Ectodermal cell (in vitro differentiated cells): Measurements from ENCODE around the gene STAT5B.

Experiments used
- H3K27ac ChIP-seq: 2 replicates; pipeline ENCODE4 v1.7.0; 2013; ENCODE audit warnings: mild to moderate bottlenecking, low read depth, low read length; ENCODE audit not compliant: insufficient read depth, poor library complexity, severe bottlenecking
- H3K27me3 ChIP-seq: 2 replicates; pipeline ENCODE4 v1.7.0; 2013; ENCODE audit warnings: mild to moderate bottlenecking, low read length; ENCODE audit not compliant: insufficient read depth, control insufficient read depth, poor library complexity, severe bottlenecking
- H3K36me3 ChIP-seq: one replicate; pipeline ENCODE4 v1.7.0; 2013; ENCODE audit warnings: low read length; ENCODE audit not compliant: control insufficient read depth, insufficient read depth
- H3K4me1 ChIP-seq: one replicate; pipeline ENCODE4 v1.7.0; 2013; ENCODE audit warnings: low read length; ENCODE audit not compliant: control insufficient read depth, insufficient read depth
- H3K4me3 ChIP-seq: 2 replicates; pipeline ENCODE4 v1.7.0; 2013; ENCODE audit warnings: low read depth, low read length, control low read depth; ENCODE audit not compliant: insufficient read depth
- H3K9me3 ChIP-seq: 2 replicates; pipeline ENCODE4 v1.7.0; 2013; ENCODE audit warnings: mild to moderate bottlenecking, low read length, moderate library complexity; ENCODE audit not compliant: control insufficient read depth
- WGBS, 2 experiments: methylation state at CpG; one replicate each; pipeline ENCODE4 v1.1.7; 2013; ENCODE audit warnings: missing lambda C conversion rate in 2 of 2; 5-methylcytosine and 5-hydroxymethylcytosine counted together

STAT5B gene

DNA sequence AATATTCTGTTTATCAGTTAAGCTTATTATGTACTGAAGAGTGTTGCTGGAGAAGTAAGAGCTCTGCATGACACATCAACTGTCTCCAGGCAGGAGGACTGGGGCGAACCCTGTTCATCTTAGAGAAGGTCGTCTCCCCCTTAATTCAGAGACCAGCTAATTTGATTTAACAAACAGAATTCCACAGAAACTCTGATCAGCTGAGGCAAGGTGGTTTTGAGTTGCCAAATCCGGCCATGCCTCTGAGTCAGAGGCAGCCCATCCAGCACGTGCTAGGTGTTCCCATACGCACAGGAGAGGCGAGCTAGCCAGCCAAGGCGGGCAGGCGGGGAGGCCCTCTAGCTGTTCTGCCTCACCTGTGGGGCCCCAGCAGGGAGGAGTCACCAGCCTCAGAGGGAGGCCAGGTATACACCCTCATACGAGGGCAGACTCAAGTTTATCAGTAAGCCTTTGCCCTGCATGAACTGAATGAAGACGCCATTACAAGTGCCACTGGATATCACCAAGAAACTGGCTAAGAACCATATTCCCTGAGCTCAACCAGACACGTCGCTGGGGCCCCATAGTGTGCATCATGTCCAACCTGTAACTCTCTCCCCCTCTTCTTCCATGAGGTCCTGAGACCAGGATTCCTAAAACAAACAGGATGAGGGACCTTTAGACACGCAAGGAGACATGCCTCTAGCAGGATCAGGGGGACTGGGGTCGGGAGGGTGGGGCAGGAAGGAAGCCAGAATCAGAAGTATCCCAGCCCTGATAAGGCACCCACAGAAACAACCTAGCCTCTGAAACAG is 37.8 kb upstream of the STAT5B start:
- 88 to 90% methylated on average over 14 of the region's 14 CpGs for WGBS, 2 experiments
- Histone ChIP-seq H3K9me3 (no peaks in the 10 kb centered on the region), H3K27me3 (no peaks in the 10 kb centered on the region), H3K4me3 (no peak overlapping the region), H3K4me1 (peaks cover 23% of the 10 kb centered on the region), H3K36me3 (peaks cover 13% of the 10 kb centered on the region), H3K27ac (no peak overlapping the region)

DNA sequence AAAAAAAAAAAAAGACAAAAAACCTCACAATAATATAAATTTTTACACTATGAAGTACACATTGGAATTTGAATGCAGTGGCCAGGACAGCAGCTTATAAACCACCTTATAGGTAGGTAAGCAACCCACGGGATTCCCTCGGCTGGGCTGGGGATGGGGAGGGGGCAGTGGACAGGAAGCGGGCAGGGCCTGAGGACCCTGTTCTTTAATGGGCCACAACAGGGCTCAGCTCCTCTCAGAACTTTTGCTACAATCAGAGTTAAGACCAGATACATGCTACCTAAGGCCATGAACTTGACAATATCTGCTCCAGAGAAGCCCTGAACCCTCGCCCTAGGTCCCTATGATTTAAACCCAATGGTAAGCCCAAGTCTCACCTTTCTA is 37.2 kb upstream of the STAT5B start:
- Histone ChIP-seq H3K4me1 (peaks cover 23% of the 10 kb centered on the region), H3K27me3 (no peaks in the 10 kb centered on the region), H3K9me3 (no peaks in the 10 kb centered on the region), H3K27ac (no peak overlapping the region), H3K4me3 (no peak overlapping the region), H3K36me3 (peaks cover 13% of the 10 kb centered on the region)
- WGBS, 2 experiments, result 88 to 89% methylated on average over 4 of the region's 4 CpGs

DNA sequence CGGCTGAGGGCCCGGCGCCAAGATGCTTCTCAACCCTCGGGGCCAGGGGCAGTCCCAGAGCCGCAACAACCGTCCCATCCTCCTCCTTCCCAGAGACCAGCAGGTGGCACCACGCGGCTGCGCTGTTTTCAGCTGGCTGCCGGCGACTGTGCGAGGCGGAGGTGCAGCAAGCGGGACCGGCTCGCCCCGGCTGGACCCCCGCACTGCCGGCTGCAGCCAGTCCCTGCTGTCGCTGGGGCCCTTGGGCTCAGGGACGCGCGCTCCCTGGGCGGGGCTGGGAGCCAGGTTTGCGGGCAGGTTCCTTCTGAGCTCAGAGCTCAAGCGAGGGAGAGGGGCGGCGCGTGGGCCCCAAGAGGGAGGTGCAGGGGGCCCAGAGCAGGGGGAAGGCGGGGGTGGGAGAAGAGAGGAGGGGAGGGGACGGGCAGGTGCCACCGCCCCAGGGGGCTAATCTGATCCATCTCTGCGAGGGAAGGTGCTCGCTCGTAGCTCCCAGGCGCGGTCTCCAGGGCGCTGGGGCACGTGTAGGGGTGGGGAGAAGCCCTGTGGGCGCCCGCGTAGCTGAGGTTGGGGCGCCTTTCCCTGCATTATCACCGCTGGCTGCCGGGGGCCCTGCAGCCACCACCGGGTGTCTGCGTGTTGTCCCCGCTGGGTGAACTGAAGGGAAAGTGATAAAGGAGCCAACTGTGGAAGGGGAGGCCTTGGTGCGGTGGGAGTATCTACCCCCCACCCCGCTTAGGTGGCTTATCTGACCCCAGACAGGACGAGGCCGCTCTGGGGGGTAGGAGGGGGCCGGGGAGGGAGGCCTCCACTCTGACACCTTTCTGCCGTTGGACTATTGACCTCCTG is 36.3 kb upstream of the STAT5B start:
- 29 to 33% methylated on average over 53 to 54 of the region's 54 CpGs for WGBS, 2 experiments
- H3K36me3 ChIP-seq, result peaks cover 13% of the 10 kb centered on the region
- no peak overlapping the region for H3K27ac ChIP-seq

DNA sequence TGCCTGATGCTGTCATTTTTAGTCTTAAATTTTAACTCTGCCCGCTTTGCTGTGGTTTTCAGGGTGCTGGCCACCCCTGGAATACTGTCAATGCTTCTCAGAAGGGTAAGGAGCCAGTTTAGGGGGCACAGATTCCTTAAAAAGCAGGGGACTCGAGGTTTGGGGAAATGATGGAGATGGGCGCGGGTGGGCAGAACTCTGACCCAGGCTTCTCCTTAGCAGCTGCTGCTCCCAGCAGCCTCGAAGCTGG is 35.8 kb upstream of the STAT5B start:
- WGBS, 2 experiments, result 51 to 55% methylated on average over 5 of the region's 5 CpGs
- Histone ChIP-seq H3K4me1 (peaks cover 23% of the 10 kb centered on the region), H3K9me3 (no peaks in the 10 kb centered on the region), H3K4me3 (no peak overlapping the region), H3K27me3 (no peaks in the 10 kb centered on the region), H3K36me3 (peaks cover 8% of the 10 kb centered on the region), H3K27ac (no peak overlapping the region)

More for the DNA sequence above, 36.3 kb upstream of the STAT5B start:
- H3K9me3 ChIP-seq, result no peaks in the 10 kb centered on the region
- H3K4me1 ChIP-seq, result peaks cover 23% of the 10 kb centered on the region
- H3K4me3 ChIP-seq, result no peak overlapping the region
- H3K27me3 ChIP-seq, result no peaks in the 10 kb centered on the region

DNA sequence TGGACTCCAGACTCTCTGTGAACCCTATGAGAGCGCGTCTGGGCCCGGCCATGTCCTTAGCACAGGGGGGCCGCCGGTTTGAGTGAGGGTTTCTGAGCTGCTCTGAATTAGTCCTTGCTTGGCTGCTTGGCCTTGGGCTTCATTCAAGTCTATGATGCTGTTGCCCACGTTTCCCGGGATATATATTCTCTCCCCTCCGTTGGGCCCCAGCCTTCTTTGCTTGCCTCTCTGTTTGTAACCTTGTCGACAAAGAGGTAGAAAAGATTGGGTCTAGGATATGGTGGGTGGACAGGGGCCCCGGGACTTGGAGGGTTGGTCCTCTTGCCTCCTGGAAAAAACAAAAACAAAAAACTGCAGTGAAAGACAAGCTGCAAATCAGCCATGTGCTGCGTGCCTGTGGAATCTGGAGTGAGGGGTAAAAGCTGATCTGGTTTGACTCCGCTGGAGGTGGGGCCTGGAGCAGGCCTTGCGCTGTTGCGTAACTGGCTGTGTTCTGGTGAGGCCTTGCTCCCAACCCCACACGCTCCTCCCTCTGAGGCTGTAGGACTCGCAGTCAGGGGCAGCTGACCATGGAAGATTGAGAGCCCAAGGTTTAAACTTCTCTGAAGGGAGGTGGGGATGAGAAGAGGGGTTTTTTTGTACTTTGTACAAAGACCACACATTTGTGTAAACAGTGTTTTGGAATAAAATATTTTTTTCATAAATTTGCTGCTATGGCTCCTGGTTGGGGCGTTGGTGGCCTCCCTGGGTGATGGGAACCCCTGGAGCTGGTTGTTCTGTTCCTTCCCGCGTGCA is 35.2 kb upstream of the STAT5B start:
- H3K27ac ChIP-seq, result no peak overlapping the region

DNA sequence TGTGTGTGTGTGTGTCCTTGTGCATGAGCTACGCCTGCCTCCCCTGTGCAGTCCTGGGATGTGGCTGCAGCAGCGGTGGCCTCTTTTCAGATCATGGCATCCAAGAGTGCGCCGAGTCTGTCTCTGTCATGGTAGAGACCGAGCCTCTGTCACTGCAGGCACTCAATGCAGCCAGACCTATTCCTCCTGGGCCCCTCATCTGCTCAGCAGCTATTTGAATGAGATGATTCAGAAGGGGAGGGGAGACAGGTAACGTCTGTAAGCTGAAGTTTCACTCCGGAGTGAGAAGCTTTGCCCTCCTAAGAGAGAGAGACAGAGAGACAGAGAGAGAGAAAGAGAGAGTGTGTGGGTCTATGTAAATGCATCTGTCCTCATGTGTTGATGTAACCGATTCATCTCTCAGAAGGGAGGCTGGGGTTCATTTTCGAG is 34.6 kb upstream of the STAT5B start:
- 83 to 87% methylated on average over 9 of the region's 9 CpGs for WGBS, 2 experiments
- Histone ChIP-seq H3K36me3 (peaks cover 6% of the 10 kb centered on the region), H3K27me3 (no peaks in the 10 kb centered on the region), H3K4me3 (no peak overlapping the region), H3K4me1 (peaks cover 23% of the 10 kb centered on the region), H3K9me3 (no peaks in the 10 kb centered on the region), H3K27ac (no peak overlapping the region)

More for the DNA sequence above, 35.2 kb upstream of the STAT5B start:
- Histone ChIP-seq H3K4me1 (peaks cover 23% of the 10 kb centered on the region), H3K9me3 (no peaks in the 10 kb centered on the region), H3K4me3 (no peak overlapping the region), H3K27me3 (no peaks in the 10 kb centered on the region), H3K36me3 (peaks cover 7% of the 10 kb centered on the region)
- 82 to 83% methylated on average over 19 of the region's 19 CpGs for WGBS, 2 experiments

DNA sequence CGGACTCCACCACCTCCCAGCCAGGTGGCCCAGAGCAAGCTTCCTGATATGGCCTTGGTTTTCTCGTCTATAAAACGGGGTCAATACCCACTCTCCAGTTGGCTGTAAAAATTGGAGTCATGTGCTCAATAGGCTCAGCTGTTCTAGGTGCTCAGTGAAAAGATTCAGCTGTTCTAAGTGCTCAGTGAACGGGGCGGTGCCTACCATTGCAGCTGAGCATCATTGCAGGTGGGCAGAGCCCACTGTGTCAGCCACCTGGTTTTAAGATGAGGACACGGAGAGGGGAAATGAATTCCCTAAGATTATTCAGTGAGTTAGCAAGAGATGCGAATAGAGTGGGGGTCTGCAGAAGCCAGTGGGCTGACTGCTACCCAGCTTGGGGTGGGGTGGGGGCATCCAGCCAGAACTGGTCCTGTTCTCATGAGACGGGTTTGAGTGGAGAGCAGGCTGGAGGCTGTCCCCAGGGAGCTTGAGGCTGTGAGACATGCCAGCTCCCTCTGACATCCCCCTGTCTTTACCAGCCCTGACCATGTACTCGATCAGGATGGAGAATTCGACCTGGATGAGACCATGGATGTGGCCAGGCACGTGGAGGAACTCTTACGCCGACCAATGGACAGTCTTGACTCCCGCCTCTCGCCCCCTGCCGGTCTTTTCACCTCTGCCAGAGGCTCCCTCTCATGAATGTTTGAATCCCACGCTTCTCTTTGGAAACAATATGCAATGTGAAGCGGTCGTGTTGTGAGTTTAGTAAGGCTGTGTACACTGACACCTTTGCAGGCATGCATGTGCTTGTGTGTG is 34.0 kb upstream of the STAT5B start:
- 83 to 84% methylated on average over 19 of the region's 19 CpGs for WGBS, 2 experiments
- H3K4me3 ChIP-seq, result no peak overlapping the region
- H3K36me3 ChIP-seq, result no peaks in the 10 kb centered on the region
- no peaks in the 10 kb centered on the region for H3K27me3 ChIP-seq
- H3K9me3 ChIP-seq, result no peaks in the 10 kb centered on the region
- H3K4me1 ChIP-seq, result peaks cover 23% of the 10 kb centered on the region
- H3K27ac ChIP-seq, result no peak overlapping the region

DNA sequence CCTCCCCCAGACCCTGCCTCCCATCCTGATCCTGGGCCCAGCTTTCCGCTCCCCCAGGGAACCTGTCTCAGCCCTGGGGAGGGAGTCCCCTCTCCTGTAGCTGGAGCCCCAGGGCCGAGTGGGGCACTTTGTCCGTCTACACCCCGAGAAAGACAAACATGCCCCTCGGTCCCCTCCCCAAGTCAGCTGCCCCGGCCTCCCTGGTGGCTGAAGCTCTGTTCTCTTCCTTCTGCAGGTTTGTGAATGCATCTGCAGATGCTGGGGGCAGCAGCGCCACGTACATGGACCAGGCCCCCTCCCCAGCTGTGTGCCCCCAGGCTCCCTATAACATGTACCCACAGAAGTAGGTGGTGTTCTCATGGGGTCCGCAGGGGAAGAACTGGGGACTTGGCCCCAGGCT is 33.0 kb upstream of the STAT5B start:
- peaks cover 23% of the 10 kb centered on the region for H3K4me1 ChIP-seq
- no peaks in the 10 kb centered on the region for H3K9me3 ChIP-seq
- H3K36me3 ChIP-seq, result no peaks in the 10 kb centered on the region
- WGBS, 2 experiments, result 92 to 94% methylated on average over 9 of the region's 9 CpGs
- no peak overlapping the region for H3K27ac ChIP-seq
- H3K4me3 ChIP-seq, result no peak overlapping the region
- H3K27me3 ChIP-seq, result no peaks in the 10 kb centered on the region

DNA sequence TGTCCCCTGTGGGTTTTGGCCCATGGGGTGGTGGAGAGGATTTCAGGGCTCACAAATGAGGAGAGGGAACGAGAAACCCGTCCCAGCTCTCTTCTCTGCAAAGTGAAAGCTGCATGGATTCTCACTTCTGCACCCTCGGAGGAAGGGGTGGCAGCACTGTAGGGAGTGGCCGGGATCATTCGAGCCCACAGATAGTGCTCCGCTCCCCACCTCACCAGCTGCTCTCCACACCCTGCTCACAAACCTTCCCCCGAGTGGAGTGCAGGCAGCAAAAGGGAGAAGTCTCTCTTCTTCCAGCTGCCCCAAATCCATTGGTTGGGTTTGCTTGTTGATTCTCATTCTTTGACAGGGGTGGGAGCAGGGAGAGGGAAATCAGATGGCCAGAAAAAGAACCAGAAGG is 32.3 kb upstream of the STAT5B start:
- 88% methylated on average over 7 of the region's 7 CpGs for WGBS, 2 experiments
- Histone ChIP-seq H3K9me3 (no peaks in the 10 kb centered on the region), H3K27ac (no peak overlapping the region), H3K4me3 (no peak overlapping the region), H3K27me3 (no peaks in the 10 kb centered on the region), H3K36me3 (no peaks in the 10 kb centered on the region), H3K4me1 (peaks cover 23% of the 10 kb centered on the region)
